WERI-Rb-1 (cell line): Measurements from ENCODE around the gene MIDN.

Experiments
- DNase-seq: peaks from one replicate; pipeline ENCODE4 v3.0.0-alpha.2; 2020
- H3K27ac ChIP-seq: fragments of 250-450 bp; sonication (Bioruptor Pico); 2 replicates; pipeline ENCODE4 v1.5.1; 2020; ENCODE audit warnings: mild to moderate bottlenecking, moderate library complexity
- H3K27me3 ChIP-seq: fragments of 250-450 bp; sonication (Bioruptor Pico); 2 replicates; pipeline ENCODE4 v1.5.1; 2021; ENCODE audit warnings: mild to moderate bottlenecking, low read depth, moderate library complexity; ENCODE audit not compliant: insufficient read depth, severe bottlenecking
- H3K36me3 ChIP-seq: fragments of 250-450 bp; sonication (Bioruptor Pico); 2 replicates; pipeline ENCODE4 v1.5.1; 2020; ENCODE audit warnings: mild to moderate bottlenecking, moderate library complexity
- H3K4me3 ChIP-seq: 2 replicates; pipeline ENCODE4 v1.5.1; 2011; ENCODE audit warnings: low read depth, mild to moderate bottlenecking, control low read depth, low read length
- H3K9me3 ChIP-seq: fragments of 250-450 bp; sonication (Bioruptor Pico); 2 replicates; pipeline ENCODE4 v1.5.1; 2021; ENCODE audit warnings: mild to moderate bottlenecking, moderate library complexity; ENCODE audit not compliant: severe bottlenecking
- CTCF ChIP-seq: IDR thresholded peaks from 2 replicates; pipeline ENCODE4 v1.5.1; 2011; ENCODE audit warnings: low read depth, mild to moderate bottlenecking, control low read depth, inconsistent platforms, low read length

Gene MIDN

DNA sequence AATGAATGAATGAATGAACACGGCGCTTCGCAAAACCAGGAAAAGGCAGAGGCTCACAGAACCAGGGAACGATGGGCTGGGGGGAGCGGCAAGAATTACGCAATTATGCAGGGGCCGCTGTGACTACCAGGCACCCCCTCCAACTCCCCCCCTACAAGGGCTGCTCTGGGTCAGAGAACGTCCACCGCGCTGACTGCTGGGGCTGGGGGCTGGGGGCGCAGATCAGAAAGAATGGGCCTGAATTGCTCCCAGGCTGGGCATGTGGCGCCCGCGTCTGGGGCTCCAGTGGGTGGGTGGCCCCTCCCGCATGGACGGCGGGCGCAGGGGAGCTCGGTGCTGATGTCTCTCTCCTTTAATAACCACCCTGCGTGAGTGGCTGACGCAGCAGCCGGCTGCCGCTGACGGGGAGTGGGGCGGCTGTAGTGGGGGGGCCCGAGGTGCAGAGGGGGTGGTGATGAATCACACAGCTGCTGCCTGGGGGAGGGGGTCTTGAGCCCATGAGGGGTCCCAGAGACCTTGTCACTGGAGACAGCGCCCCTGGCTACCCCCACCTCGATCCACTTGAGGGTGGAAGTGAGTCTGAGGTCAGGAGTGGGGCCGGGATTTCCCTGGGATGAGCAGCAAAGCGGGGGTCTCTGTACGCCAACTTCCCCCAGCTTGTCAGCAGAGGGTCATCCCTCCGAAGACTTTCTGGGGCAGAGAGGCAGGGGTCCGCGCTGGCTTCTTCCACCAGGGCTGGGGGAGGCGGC lies 19.3 kb downstream of the MIDN start:
- Histone ChIP-seq H3K27me3 (no peaks in the 10 kb centered on the region), H3K36me3 (peaks cover 30% of the 10 kb centered on the region), H3K27ac (peak overlapping the region; percentile 70), H3K9me3 (no peaks in the 10 kb centered on the region), H3K4me3 (peak overlapping the region; percentile 54)
- peak; percentile 47 for DNase-seq
- no peak for TF ChIP-seq CTCF

DNA sequence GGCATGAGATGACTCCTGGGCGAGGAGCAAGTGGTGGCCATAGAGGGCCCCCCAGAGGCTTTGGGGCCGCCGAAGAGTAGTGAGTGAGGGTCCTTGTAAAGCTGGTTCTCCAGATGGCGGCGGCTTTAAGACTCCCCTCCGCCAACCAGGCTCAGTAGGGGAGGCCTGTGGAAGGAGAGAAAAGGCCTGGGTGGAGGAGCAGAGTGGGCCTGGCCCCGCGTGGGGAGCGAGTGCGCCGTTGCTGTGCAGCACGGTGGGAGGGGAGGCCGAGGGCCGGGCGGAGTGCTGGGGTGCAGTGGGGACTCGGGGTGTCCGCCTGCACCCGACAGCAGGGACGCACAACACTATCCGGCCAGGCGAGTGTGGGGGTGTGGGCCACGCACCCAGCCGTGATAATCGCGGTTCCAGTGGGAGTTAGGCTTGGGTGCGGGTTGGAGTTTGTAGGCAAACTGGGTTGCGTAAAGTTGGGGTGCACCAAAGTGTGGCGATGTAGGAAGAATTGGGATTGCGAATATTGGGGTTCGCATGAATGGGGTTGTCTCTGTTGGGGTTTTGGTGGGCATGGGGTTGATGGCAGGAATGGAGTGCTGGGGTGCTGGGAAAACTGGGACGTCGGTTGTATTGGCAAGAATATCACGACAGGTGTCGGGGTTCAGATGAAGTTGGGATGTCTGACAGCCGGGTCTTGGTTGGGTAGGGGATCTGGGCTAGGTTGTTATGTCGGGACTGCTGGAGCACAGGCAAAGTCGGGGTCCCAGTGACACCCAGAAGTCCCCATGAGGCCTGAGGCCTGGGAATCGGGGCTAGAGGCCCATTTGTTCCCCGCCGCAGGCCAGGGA lies 20.1 kb downstream of the MIDN start:
- Histone ChIP-seq H3K9me3 (no peaks in the 10 kb centered on the region), H3K36me3 (peaks cover 38% of the 10 kb centered on the region), H3K27me3 (no peaks in the 10 kb centered on the region), H3K27ac (peak overlapping the region; percentile 70), H3K4me3 (peak overlapping the region; percentile 54)
- no peak for TF ChIP-seq CTCF
- DNase-seq: no peak

- no peak for TF ChIP-seq CTCF
- peak; percentile 99 for DNase-seq
- peak within 1 kb of the TSS; percentile 93 for H3K27ac ChIP-seq
- peak within 1 kb of the TSS; percentile 76 for H3K4me3 ChIP-seq
- H3K27me3 ChIP-seq: no peaks in the 10 kb centered on the region
- no peaks in the 10 kb centered on the region for H3K9me3 ChIP-seq
- peaks cover 44% of the 10 kb centered on the region for H3K36me3 ChIP-seq
Measured at GRCh38 chr19:1269065-1269477, 20.7 kb downstream of the MIDN start, which contains the start of gene CIRBP. TSS of gene CIRBP (plus strand) at chr19:1269332. CDS start at chr19:1270934, 1,602 bp downstream.

DNA sequence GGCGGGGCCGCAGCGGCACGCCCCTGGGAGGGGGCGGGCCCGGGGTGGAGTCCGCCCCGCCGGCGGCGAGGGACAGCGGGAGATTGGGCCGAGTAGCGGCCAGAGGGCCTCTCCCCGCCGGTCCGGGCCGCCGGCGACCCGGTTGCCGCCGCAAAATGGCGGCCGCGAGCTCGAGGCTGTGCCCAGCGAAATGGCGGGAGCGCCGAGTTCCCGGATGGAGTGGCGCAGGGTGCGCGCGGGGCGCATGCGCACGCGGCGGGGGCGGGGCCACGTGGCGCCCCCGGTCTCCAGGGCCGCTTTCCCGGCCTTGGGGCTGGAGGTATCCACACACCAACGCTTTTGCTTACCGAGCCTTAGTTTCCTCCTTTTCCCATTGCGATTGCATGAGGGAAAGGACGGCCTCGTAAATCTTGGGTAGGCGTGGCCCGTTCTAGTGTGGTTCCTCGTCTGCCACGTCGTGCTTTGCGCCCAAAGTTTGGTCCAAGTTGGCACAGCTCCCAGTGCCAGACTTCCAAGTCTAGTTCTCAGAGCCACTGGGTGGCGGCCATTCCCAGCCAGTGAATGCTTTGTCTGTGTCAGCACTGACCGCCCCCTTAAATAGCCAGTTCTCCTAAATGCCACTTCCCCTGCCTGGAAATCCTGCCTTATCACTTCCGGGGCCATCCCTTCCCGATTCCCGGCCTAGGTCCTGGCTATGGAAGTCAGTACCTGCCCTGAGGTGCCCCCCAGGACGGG lies 21.3 kb downstream of the MIDN start:
- TF ChIP-seq CTCF: no peak
- Histone ChIP-seq H3K27ac (peak overlapping the region; percentile 93), H3K27me3 (no peaks in the 10 kb centered on the region), H3K9me3 (no peaks in the 10 kb centered on the region), H3K4me3 (peak overlapping the region; percentile 76), H3K36me3 (peaks cover 50% of the 10 kb centered on the region)
- peak; percentile 86 for DNase-seq

DNA sequence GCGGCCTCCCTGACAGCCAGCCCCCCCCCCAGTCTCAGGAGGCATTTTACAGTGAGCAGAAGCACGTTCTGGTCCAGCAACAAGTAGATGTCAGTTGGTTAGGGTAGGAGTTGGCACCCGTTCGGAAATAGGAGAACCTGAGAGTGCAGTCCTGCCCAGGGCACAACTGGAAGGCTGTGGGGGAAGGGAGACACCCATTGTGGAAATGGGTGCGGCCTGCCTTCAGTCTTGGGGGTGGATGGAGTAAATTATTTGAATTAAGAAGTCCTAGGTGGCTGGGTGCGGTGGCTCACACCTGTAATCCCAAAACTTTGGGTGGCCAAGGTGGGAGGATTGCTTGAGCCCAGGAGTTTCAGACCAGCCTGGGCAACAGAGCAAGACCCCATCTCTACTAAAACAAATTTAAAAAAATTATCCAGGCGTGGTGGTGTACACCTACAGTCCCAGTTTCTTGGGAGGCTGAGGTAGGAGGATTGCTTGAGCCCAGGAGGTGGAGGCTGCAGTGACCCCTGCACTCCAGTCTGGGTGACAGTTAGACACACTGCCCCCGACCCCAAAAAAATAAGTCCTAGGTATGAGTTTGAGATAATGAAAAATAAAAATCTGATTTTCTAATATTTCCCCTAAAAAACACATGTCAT lies 21.9 kb downstream of the MIDN start:
- no peak for DNase-seq
- Histone ChIP-seq H3K4me3 (peak overlapping the region; percentile 76), H3K9me3 (no peaks in the 10 kb centered on the region), H3K27me3 (no peaks in the 10 kb centered on the region), H3K27ac (peak overlapping the region; percentile 93), H3K36me3 (peaks cover 56% of the 10 kb centered on the region)
- TF ChIP-seq CTCF: no peak
